Left hindlimb (tissue), 1 donor: Measurements from ENCODE around the gene SLC8A2.

Experiments
- DNase-seq: peaks from one replicate; pipeline ENCODE4 v3.0.0-alpha.2; 2018

The SLC8A2 gene

DNA sequence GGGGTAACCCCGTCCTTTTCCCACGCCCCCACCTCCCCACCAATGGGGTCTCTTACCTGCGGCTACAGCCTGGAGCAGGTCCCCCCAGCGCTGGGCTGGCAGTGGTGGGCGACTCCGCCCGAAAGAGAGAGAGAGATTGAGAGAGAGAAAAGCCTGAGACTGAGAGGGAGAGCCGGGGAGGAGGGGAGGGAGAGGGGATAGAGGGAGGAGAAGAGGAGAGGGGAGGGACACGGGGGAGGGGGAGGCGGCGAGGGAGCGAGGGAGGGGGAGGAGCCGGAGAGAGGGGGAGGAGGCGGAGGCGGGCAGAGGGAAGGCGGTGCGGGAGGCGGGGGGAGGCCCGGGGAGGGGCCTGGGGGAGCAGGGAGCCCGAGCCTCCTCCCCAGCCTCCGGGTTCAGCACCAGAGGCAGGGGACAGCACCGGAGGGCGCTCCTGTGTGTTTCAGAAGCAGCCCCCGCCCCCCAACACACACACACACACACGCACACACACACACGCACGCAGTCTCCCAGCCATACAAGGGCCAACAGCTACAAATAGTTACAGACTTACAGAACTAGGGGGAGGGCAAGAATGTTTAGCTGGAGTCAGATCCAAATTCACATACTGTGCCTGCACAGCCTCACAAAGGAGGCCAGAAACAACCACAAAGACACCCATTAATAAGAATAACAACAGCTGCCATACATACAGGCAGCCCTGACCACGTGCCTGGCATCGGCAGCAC is at the start of gene SLC8A2:
Gene SLC8A2, minus strand, starts transcription at position 161 of the 725 bp plus-strand sequence. CDS start 5,490 bp downstream, outside the sequence.
- peak; percentile 92 for DNase-seq

GRCh38 chr19:47520839-47521238 is 49.1 kb upstream of the SLC8A2 start:
- DNase-seq, result no peak

DNA sequence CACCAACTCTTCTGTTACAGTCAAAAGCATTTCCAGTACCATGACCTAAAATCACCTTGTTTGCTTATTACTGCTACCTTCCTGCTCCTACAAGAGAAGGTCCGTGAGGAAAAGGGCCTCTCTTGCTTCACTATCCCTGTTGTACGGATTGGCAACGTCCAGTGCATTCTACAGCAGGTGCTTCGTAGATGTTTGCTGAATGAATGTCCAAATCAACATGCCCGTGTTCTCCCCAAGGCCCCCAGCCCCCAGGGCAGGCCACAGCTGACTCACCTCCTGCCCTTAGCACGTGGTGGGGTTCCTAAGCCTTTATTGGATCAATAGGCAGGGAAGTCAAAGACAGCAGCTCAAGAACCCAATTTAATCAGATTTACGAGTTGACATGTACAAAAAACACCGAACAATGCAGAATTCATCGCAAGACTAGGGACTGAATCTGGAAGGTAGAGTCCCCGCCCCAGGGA is 48.7 kb upstream of the SLC8A2 start:
- no peak for DNase-seq

DNA sequence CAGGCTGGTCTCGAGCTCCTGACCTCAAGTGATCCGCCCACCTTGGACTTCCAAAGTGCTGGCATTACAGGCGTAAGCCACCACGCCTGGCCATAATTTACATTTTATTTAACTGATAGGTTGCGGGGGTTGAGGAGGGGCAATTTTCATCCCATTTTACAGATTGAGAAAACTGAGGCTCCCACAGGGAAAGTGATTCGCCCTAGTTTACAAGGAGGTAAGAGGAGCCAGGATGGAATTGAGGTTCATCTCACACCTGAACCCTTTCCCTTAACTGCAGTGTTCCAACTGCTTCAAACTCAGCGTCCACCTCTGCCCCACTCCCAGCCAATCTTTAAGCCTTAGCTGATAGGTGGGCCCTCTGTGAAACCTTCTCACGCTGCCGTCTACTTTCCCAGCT is 47.2 kb upstream of the SLC8A2 start:
- DNase-seq, result no peak

DNA sequence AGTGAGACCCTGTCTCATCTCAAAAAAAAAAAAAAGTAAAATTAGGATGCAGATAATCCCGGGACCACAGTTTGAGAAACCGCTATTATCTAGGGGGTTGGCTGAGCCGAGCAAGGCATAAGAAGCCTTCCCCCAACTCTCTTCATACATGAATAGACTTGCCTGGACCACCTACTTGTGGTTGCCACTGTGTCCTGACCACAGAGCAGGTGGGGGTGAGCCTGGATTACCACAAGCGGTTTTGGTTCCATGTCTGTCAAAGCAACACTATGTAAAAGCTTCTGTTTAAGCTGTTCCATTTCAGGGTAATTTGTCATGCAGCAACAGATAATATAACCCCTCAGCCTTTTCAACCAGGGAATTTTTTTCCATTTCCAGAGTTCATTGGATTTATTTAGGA is 46.4 kb upstream of the SLC8A2 start:
- no peak for DNase-seq

GRCh38 chr19:47514869-47515588 is 43.3 kb upstream of the SLC8A2 start, which contains the start of gene NAPA:
Gene NAPA, minus strand, starts transcription at chr19:47515063. Its CDS starts 123 bp downstream, at chr19:47514940.
- peak; percentile 100 for DNase-seq

- no peak for DNase-seq
Observed at GRCh38 chr19:47514151-47514868, 42.6 kb upstream of the SLC8A2 start.

DNA sequence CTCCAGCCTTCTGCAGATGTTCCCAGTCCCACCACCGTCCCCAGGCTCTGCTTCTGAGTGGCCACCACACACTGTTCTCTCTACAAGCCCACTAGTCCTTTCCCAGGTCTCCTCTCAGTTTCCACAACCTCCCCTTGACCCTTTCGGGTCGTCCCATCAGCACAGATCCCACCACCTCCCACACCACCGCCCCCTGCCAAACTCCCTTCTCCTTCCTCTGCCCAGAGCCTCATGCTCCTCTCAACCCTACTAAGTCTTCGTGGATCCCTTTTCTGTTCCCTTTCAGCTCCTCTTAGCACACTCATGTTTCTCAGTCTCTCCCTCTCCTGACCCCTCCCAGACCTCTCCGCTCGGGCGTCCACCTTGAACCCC is 41.2 kb upstream of the SLC8A2 start:
- DNase-seq, result no peak

DNA sequence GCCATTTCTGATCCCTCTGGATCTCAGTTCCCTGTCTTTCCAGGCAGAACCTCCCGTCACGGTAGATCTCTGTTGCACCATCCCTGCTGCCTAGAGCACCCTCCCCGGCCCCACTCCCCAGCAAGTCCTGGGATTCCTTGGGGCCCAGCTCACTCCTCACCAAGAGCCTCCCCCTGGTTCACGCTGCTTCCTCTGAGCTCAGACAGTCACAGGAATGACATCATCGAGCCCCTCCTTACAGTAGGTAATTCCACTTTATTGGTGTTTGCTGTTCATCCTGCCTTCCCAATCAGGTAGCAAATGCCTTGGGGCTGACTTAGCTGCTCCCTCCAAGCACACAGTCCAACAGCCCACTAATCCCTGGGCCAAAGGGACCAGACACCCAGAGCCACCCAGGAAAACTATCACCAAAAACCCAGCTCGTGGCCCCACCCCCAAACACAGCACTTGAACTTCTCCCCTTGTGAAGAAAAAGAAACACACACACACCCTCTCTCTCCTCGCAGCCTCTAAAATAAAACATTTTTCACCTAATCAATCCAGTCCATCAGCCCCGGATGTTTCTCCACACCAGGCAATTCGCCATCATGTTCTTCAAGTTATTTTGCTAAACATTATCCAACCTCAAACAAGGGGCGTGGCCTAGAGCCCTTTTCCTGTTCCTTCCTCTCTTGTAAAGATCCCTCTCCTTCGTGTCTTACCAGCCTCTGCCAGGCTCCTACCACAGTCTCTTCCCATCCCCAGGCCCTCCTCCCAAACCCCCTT is 40.7 kb upstream of the SLC8A2 start:
- DNase-seq, result no peak

GRCh38 chr19:47511681-47512080 is 40.0 kb upstream of the SLC8A2 start:
- DNase-seq, result no peak

GRCh38 chr19:47511128-47511517 is 39.4 kb upstream of the SLC8A2 start:
- DNase-seq, result no peak

DNA sequence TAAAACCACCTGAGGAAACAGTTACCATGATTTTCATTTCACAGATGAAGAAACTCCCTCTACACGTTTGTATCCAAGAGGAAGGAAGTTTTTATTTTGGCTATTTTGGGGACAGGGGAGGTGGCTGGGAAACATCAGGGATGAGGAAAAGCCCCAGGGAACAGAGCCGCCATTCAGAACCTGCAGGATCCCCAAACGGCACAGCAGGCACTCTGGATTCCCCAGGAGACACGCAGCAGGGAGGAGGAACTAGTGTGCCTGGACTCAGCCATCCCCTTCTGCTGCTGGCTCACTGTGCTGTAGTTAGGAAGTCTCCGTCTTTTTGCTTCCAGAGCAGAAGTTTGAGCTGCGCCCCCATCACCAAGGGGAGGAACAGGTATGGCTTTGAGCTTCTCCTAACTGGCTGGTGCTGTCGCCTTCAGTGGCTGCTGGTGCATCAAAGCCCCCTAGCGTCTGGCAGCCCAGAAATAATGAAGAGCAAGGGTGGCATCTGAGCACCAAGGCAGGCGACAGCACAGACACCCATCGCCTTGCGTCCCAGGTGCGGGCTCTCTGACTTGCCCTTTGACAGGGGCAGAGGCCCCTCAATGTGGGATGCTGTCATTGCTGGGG is 38.9 kb upstream of the SLC8A2 start:
- no peak for DNase-seq

DNA sequence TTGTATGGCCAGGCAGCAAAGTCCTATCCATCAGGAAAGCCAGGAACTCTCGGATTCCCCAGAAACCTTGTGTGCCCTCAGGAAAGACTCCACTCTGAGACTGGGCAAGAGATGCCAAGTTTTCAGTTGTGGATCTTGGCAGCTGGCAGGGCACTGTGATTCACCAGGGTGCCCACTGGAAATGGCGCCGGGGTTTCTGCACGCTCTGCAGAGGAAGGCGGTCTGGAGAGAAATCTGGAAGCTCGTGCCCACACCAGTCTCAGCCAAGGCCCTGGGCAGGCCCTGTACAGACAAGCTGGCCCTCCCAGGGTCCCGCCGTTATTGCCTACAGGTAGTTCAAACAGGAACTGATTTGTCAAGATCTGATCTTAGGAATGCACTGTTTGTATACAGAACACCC is 38.3 kb upstream of the SLC8A2 start:
- no peak for DNase-seq

DNA sequence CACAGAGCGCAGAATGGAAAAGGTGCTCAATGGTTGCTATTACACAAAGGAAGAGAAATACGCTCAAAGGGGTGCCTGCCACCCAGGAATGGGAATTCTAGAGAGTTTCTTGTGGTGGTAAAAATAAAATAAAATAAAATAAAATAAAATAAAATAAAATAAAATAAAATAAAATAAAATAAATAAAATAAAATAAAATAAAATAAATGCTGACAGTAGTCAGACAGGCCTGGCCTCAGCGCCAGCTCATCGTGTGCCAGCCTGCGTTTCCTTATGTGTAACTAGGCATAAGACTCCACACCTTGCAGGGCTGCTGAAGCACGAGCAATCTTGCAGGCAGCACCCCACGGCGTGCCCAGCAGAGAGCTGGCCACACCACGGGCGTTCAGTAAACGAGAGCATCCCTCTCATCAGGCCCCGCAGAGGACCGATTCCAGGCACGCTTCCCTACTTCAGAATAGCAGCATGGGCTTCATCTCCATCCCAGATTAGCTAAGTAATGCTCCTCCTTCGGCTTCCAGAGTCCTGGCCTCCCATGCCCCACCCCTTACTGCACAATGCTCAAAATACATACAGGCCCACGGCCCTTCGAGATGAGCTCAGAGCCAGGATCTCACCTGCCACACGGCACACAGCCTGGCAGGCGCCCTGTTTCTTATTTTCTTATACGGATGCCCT is 37.6 kb upstream of the SLC8A2 start:
- DNase-seq, result no peak

GRCh38 chr19:47508721-47509120 is 37.0 kb upstream of the SLC8A2 start:
- DNase-seq, result no peak

DNA sequence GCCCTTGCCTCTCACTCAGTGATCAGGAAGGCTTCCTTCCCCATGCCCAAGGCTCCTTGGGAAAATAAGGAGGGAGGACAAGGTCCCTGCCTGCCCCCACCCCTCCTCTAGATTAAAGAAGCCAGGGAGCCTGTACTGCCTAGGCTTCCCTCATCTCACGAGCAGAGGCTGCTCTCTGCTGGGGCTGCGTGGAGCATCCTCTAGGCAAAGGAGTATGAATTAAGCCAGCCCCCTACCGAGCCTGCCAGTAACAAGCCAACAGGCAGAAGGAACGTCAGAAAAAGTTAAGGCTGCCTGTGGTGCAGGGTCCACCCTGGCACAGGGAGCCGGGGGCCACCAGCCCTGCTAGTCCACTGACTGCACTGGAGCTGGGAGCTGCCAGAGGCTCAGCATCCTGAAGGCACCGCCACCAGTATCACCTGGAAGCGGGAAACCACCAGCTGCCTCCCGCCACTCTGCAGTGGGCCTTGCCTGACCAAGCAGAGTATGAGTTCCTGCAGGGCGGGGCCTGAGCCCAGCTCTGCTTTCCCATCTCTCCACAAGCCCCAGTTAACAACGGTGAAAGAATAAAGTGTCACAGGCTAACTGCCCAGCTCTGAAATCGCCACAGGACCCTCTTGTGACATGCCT is 36.3 kb upstream of the SLC8A2 start:
- no peak for DNase-seq

- no peak for DNase-seq
Observed at GRCh38 chr19:47507012-47507411, 35.3 kb upstream of the SLC8A2 start.

DNA sequence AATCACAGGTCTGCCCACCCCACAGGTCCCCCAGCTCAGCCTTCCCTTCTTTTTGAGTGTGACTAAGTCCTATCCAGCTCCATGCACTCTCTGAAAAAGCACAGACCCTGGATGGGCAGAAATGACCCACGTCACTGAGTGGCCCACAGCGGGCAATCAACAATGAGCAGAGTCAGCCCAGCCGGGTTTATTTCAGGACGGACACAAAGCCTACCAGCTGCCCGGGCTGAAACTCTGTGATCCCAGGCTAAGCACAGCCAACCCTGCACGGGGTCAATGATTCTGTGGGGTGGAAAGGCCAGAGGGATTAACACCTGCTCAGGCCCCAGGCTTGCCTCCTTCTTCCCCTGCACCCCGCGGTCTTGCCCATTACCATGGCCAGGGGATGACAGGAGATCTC is 34.8 kb upstream of the SLC8A2 start:
- no peak for DNase-seq

GRCh38 chr19:47505506-47505905 is 33.8 kb upstream of the SLC8A2 start:
- no peak for DNase-seq

DNA sequence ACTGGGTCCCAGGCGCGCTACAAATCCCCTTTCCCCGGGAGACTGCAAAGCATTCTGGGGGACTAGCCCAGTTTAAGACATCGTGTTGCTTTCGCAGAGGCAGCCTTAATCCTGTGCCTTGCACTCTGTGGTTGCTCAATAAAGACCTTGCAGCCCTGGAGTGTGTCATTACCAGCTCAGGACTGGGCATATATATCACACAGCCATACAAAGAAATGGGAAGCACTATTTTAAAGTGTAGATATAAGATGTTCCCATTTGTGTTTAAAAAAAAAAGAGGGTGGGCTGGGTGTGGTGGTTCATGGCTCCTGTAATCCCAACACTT is 32.1 kb upstream of the SLC8A2 start:
- no peak for DNase-seq

- DNase-seq, result no peak
Observed at GRCh38 chr19:47503130-47503825, 31.6 kb upstream of the SLC8A2 start.
